ENCODE results near the gene TYMS. TPM values are rescaled to one million over a fixed set of nuclear protein-coding genes. Genes with fewer than 3 reads are reported as not detected.

Gene TYMS
- total and polyA plus RNA-seq, 3 donors from 2014 or later: 22.7 to 136 (median 24.4) TPM

DNA sequence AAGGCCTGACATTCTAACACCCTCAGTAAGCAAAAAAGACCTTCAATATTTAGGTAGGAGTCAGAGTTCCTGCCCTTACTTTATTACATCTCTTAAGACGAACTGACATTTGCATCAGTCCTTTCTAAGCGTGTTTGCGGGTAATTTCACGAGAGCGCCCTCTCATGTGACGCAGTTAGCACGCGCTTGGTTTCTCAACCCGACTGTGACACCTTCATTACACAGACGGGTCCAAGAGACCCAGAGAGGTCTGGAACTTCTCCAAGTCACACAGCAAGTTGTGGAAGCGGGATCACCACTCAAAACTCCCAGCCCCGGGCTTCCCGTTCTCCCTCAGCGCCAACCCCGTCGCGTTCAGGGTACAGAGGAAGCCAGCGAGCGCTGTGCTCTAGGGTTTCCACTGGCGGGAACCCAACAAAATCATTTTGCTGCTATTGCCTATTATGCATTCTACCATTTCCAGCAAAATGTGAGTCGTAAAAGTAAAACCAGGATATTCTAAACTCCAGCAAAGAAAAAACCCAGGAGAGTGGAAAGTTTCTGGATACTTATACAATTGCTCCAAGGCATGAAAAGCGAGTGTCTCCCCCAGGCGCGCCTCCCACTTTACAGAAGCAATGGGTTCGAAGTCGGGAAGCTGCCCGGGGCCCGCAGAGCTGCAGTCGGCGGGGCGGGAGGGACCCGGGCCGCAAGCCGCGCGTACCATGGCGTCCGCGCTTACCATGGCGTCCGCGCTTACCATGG lies 54.4 kb downstream of the TYMS start:
- no peak for TF ChIP-seq POLR2A (IDR thresholded peaks at IDR 0.05)
- TF ChIP-seq, protein P1, sequence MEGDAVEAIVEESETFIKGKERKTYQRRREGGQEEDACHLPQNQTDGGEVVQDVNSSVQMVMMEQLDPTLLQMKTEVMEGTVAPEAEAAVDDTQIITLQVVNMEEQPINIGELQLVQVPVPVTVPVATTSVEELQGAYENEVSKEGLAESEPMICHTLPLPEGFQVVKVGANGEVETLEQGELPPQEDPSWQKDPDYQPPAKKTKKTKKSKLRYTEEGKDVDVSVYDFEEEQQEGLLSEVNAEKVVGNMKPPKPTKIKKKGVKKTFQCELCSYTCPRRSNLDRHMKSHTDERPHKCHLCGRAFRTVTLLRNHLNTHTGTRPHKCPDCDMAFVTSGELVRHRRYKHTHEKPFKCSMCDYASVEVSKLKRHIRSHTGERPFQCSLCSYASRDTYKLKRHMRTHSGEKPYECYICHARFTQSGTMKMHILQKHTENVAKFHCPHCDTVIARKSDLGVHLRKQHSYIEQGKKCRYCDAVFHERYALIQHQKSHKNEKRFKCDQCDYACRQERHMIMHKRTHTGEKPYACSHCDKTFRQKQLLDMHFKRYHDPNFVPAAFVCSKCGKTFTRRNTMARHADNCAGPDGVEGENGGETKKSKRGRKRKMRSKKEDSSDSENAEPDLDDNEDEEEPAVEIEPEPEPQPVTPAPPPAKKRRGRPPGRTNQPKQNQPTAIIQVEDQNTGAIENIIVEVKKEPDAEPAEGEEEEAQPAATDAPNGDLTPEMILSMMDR (IDR thresholded peaks at IDR 0.05): no peak
- intact Hi-C loops (cut with DNase I; ENCODE audit: low total_unique reads): no loop called here
- Histone ChIP-seq H3K4me1 (peaks cover 6% of the 10 kb centered on the region), H3K36me3 (ENCODE audit: low read depth, missing control alignments) (no peaks in the 10 kb centered on the region), H3K4me3 (peak overlapping the region; percentile 65 to 83), H3K27ac (peak overlapping the region; percentile 82 to 87), H3K9me3 (no peaks in the 10 kb centered on the region), H3K27me3 (no peaks in the 10 kb centered on the region)
- peak; percentile 89 for DNase-seq
- WGBS, 2 donors: 1% methylated on average over 37 to 42 of the region's 42 CpGs

DNA sequence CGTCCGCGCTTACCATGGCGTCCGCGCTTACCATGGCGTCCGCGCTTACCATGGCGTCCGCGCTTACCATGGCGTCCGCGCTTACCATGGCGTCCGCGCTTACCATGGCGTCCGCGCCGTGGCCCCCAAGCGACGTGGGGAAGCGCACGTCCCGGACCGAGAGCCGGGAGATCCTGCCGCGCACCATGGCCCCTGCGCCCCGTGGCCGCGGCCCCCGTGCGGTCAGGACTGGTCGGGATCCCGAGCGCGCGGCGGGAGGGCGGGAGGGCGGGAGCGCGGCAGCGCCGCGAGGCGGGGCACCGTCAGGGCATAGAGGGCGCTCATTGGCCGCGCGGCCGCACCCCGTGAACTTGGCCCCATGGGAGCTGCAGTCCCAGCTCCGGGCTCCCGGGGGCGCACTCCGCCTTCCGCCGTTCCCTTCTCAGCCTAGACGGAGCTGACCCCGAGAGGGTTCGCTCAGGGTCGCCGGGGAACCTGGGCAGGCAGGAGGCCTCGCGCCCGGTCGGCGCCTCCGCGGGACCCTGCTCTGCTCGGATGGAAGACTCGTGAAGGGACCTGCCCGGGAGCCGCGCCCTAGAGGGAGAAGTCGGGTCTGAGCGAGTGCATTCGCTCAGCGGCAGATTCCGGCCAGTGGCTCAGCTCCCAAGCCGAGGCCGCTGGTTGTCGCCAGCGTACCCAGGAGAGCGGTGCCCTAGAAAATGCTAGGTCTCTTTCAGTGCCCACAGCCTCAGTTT lies 55.1 kb downstream of the TYMS start, which contains the start of gene ENOSF1:
TSS of gene ENOSF1 (minus strand) at position 230 of the 734 bp plus-strand sequence. CDS start at position 187, 43 bp downstream.
- peak; percentile 93 for DNase-seq
- WGBS, 2 donors: 1 to 8% methylated on average over 16 to 71 of the region's 91 CpGs
- no peak for TF ChIP-seq POLR2A (IDR thresholded peaks at IDR 0.05)
- TF ChIP-seq, protein P1 (IDR thresholded peaks at IDR 0.05): peak; percentile 71 to 92 (median 88)
- no peaks in the 10 kb centered on the region for H3K27me3 ChIP-seq
- peak within 1 kb of the TSS; percentile 65 to 83 for H3K4me3 ChIP-seq
- no peaks in the 10 kb centered on the region for H3K36me3 ChIP-seq (ENCODE audit: low read depth, missing control alignments)
- peaks cover 6% of the 10 kb centered on the region for H3K4me1 ChIP-seq
- no peaks in the 10 kb centered on the region for H3K9me3 ChIP-seq
- peak within 1 kb of the TSS; percentile 82 to 87 for H3K27ac ChIP-seq
- intact Hi-C loops (cut with DNase I; ENCODE audit: low total_unique reads): no loop called here

DNA sequence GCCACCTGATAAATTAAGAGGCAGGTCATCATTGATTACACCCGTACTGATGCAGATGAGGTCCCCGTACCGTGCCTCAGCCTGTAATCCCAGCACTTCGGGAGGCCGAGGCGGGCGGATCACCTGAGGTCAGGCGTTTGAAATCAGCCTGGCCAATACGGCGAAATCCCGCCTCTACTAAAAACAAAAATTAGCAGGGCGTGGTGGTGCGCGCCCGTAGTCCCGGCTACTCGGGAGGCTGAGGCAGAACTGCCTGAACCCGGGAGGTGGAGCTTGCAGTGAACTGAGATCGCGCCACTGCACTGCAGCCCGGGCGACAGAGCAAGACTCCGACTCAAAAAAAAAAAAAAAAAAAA lies 55.7 kb downstream of the TYMS start:
- DNase-seq: no peak
- intact Hi-C loops (cut with DNase I; ENCODE audit: low total_unique reads): no loop called here
- peak overlapping the region; percentile 82 to 87 for H3K27ac ChIP-seq
- H3K4me1 ChIP-seq: peaks cover 6% of the 10 kb centered on the region
- peak overlapping the region; percentile 65 to 83 for H3K4me3 ChIP-seq
- no peaks in the 10 kb centered on the region for H3K9me3 ChIP-seq
- 59 to 66% methylated on average over 23 of the region's 23 CpGs for WGBS, 2 donors
- no peak for TF ChIP-seq POLR2A (IDR thresholded peaks at IDR 0.05)
- TF ChIP-seq, protein P1 (IDR thresholded peaks at IDR 0.05): no peak
- no peaks in the 10 kb centered on the region for H3K27me3 ChIP-seq
- no peaks in the 10 kb centered on the region for H3K36me3 ChIP-seq (ENCODE audit: low read depth, missing control alignments)

DNA sequence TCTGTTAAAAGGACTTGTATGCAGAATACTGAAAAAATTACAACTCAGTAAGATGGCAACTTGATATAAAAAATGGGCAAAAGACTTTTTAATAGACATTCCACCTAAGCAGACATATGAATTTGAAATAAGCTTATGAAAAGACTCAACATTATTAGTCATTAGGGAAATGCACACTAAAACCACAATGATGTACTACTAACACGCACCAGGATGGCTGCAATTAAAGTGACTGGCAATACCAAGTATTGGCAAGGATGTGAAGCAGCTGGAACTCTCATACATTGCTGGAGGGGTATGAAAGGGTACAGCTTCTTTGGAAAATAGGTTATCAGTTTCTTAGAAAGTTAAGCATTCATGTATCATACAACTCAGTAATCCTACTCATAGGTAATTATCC lies 58.2 kb downstream of the TYMS start:
- DNase-seq: no peak
- no peak overlapping the region for H3K27ac ChIP-seq
- H3K36me3 ChIP-seq (ENCODE audit: low read depth, missing control alignments): no peaks in the 10 kb centered on the region
- no peak for TF ChIP-seq POLR2A (IDR thresholded peaks at IDR 0.05)
- TF ChIP-seq, protein P1 (IDR thresholded peaks at IDR 0.05): no peak
- intact Hi-C loops (cut with DNase I; ENCODE audit: low total_unique reads): no loop called here
- no peaks in the 10 kb centered on the region for H3K9me3 ChIP-seq
- H3K4me3 ChIP-seq: no peak overlapping the region
- no peaks in the 10 kb centered on the region for H3K27me3 ChIP-seq
- 78 to 82% methylated on average over 1 of the region's 1 CpG for WGBS, 2 donors
- peaks cover 3% of the 10 kb centered on the region for H3K4me1 ChIP-seq
